Heart left ventricle (tissue), 16 donors: ENCODE results near the gene C16orf92. TPM values are rescaled to one million over a fixed set of nuclear protein-coding genes. Genes with fewer than 3 reads are reported as not detected.

Experiments used
- ATAC-seq, 4 donors: fragments of 200-7000 bp; cut with Tn5 transposase; one replicate each; pipeline ENCODE4 v1.9.1; 2020 to 2022; ENCODE audit warnings: moderate library complexity in 4 of 4, mild to moderate bottlenecking in 3 of 4, moderate number of reproducible peaks in 1 of 4
- DNase-seq, 5 donors: peaks; one replicate each; pipeline ENCODE4 v3.0.0-alpha.2; 2020
- H3K27ac ChIP-seq, 12 donors: fragments of 200-600 bp; sonication (generic) in 4 of 12; one replicate each; pipeline versions ENCODE4 v1.5.0 to v1.8.0; 2016 to 2022; ENCODE audit warnings: mild to moderate bottlenecking in 2 of 12
- H3K27me3 ChIP-seq, 9 donors: fragments of 200-600 bp; sonication (generic) in 2 of 9; one replicate each; pipeline versions ENCODE4 v1.5.1 to v1.8.0; 2016 to 2022; ENCODE audit warnings: mild to moderate bottlenecking in 3 of 9
- H3K36me3 ChIP-seq, 9 donors: fragments of 200-600 bp; sonication (generic) in 2 of 9; one replicate each; pipeline versions ENCODE4 v1.5.0 to v1.8.0; 2018 to 2022; ENCODE audit warnings: mild to moderate bottlenecking in 2 of 9
- H3K4me1 ChIP-seq, 12 donors: fragments of 200-600 bp; sonication (generic) in 4 of 12; one replicate each; pipeline versions ENCODE4 v1.5.0 to v1.8.0; 2016 to 2022; ENCODE audit warnings: mild to moderate bottlenecking in 3 of 12
- H3K4me3 ChIP-seq, 12 donors: fragments of 200-600 bp; sonication (generic) in 4 of 12; one replicate each; pipeline versions ENCODE4 v1.5.0 to v1.8.0; 2017 to 2022; ENCODE audit warnings: mild to moderate bottlenecking in 9 of 12, moderate library complexity in 4 of 12
- H3K9me3 ChIP-seq, 12 donors: fragments of 200-600 bp; sonication (generic) in 4 of 12; one replicate each; pipeline versions ENCODE4 v1.5.0 to v1.8.0; 2016 to 2022; ENCODE audit warnings: mild to moderate bottlenecking in 1 of 12
- POLR2A ChIP-seq, 2 donors: fragments of 450-650 bp; IDR thresholded peaks; one replicate each; pipeline ENCODE4 v1.6.1; 2017; ENCODE audit warnings: antibody characterized with exemption in 2 of 2, mild to moderate bottlenecking in 2 of 2, moderate library complexity in 2 of 2
- WGBS, 4 donors: extraction: QIAGEN DNeasy Blood & Tissue Kit in 2 of 4; methylation state at CpG; one replicate each; pipeline versions ENCODE4 v1.1.5 to v1.1.7; 2013 to 2018; 5-methylcytosine and 5-hydroxymethylcytosine counted together
- intact Hi-C, 10 donors: fragments of 100-400 bp; cut with DNase I; formaldehyde crosslinking; loops; one replicate each; pipeline versions ENCODE4 v1.11.1 to v1.14.2; 2022
- polyA plus RNA-seq, 2 donors: library from polyadenylated mRNA; stranded (reverse); fragments of 200-250 nt; gene quantifications; one replicate each; pipeline ENCODE4 v1.2.3, GENCODE V29; 2013
- total RNA-seq, 9 donors: library from RNA; depleted of rRNA in 2 of 9; stranded (reverse); fragments of >200 nt in 2 of 9; fragmentation: NEBNext Ultra II Directional in 3 of 9; extraction: Animal tissue kit (Norgen Biotek cat#: 25700) in 3 of 9; gene quantifications; one replicate each; pipeline versions ENCODE4 v1.1.0 to v1.2.4, GENCODE V29; 2016 to 2023
- TF ChIP-seq, protein P1 (sequence below), 12 donors: fragments of 200-600 bp; sonication (generic) in 4 of 12; IDR thresholded peaks; one replicate each; pipeline versions ENCODE4 v1.5.0 to v1.8.0; 2018 to 2022; ENCODE audit warnings: antibody characterized with exemption in 12 of 12, mild to moderate bottlenecking in 5 of 12
- donor health status: ischemic (EF 13 %, LVEDD 7.1; RV severe dilation, severe dysfunction).
- donor health status: healthy with polysubstance abuse.
- donor health status: DM: no; HTN: yes; CAD: no.
- donor health status: DM: no; HTN: no; CAD: no.
- donor health status: ischemic (EF 25% LVEDD 6.9; RV normal size, moderate dysfunction).
- donor health status: ischemic (EF 25% LVEDD 5.7; RV mildly dilated, moderate dysfunction).
- donor health status: healthy.
- donor health status: DM: yes; HTN: yes; CAD: no.
- donor health status: ischemic (EF 35%, LVEDD 5.7; RV mildly dilated, moderate dysfunction).
- donor health status: nonischemic (EF 11% LVEDD 7.7; RV severe dilation, severe dysfunction).
- donor health status: DM: yes; HTN: yes; CAD: no.
- donor health status: PGD.
- donor health status: ischemic (EF 29% LVEDD 5.4; RV normal size, mild dysfunction).
- donor health status: nonischemic (EF 23%, LVEDD 6.1; RV moderate dilation, normal function).

Gene C16orf92
- total and polyA plus RNA-seq, 11 donors, result not detected

DNA sequence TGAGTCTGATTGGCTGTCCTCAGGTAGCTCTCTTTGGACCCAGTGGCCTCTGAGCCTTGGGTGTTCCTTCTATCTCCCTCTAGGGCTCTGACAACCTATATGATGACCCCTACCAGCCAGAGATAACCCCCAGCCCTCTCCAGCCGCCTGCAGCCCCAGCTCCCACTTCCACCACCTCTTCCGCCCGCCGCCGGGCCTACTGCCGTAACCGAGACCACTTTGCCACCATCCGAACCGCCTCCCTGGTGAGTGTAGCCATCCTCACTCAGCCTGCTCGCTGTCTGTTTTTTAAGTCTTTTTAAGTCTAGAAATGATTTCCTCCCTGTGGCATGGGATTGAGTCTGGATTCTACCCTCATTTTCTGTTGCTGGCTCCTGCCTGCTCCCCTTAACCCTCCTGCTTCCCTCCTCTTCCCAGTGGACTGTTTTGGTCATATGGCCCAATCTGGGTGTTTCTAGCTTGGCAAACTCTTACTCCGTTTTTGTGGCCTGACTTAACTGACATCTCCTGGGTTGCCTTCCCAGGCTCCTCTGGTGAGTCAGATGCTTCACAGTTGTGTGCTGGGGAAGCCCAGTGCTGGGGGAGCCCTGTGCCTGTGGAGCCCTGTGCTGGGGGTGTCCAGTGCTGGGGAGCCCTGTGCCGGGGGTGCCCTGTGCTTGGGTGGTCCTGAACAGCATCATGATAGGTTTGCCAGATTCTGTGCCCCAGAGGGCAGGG is 39.4 kb upstream of the C16orf92 start:
- no peaks in the 10 kb centered on the region for H3K9me3 ChIP-seq
- peaks cover 0 to 14% (median under 1%) of the 10 kb centered on the region in 12 donors for H3K4me1 ChIP-seq
- no peak overlapping the region for H3K27ac ChIP-seq
- DNase-seq (no peak), ATAC-seq (no peak)
- WGBS, 4 donors, result 78 to 94% (median 87%) methylated on average over 11 to 12 of the region's 12 CpGs
- intact Hi-C loops, result no loop called here
- H3K27me3 ChIP-seq, result no peaks in the 10 kb centered on the region
- TF ChIP-seq POLR2A (IDR thresholded peaks at IDR 0.05), result no peak
- TF ChIP-seq, protein P1, sequence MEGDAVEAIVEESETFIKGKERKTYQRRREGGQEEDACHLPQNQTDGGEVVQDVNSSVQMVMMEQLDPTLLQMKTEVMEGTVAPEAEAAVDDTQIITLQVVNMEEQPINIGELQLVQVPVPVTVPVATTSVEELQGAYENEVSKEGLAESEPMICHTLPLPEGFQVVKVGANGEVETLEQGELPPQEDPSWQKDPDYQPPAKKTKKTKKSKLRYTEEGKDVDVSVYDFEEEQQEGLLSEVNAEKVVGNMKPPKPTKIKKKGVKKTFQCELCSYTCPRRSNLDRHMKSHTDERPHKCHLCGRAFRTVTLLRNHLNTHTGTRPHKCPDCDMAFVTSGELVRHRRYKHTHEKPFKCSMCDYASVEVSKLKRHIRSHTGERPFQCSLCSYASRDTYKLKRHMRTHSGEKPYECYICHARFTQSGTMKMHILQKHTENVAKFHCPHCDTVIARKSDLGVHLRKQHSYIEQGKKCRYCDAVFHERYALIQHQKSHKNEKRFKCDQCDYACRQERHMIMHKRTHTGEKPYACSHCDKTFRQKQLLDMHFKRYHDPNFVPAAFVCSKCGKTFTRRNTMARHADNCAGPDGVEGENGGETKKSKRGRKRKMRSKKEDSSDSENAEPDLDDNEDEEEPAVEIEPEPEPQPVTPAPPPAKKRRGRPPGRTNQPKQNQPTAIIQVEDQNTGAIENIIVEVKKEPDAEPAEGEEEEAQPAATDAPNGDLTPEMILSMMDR (IDR thresholded peaks at IDR 0.05), result no peak
- peaks cover 6 to 100% (median 100%) of the 10 kb centered on the region in 9 donors for H3K36me3 ChIP-seq
- H3K4me3 ChIP-seq, result no peak overlapping the region

DNA sequence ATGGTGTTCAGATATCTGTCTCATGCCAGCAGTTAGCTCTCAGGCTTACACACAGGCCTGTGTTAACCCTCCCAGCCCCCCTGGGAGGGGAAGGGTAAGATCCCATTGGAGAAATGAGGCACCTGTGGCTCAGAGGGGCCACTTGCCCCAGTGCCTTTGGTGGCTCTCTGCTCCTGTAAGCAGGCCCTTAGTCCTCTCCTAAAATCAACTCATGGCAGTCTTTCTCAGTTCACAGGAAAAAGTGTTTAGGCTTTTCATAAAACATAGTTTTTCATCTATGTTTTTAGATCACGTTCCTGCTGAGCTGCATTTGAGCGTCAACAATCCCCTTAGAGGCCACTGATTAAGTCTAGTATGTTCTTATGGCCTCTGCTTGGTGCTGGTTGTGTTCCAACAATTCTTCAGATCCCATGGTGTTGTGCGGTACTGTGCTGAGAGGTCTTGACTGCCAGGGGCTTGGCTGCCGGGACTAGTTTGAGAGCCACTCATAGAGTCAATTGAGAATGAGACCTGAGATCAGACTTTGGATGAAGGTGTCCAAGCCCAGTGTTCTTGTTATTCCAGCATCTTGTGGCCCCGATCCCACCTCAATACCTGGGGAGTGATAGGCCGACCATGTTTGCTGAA is 38.7 kb upstream of the C16orf92 start:
- no peaks in the 10 kb centered on the region for H3K27me3 ChIP-seq
- DNase-seq (peak in 2 of 5 donors; percentile 11 to 13), ATAC-seq (no peak)
- no peaks in the 10 kb centered on the region for H3K9me3 ChIP-seq
- no peak overlapping the region for H3K27ac ChIP-seq
- intact Hi-C loops, result no loop called here
- H3K4me1 ChIP-seq, result peaks cover 0 to 8% (median 0%) of the 10 kb centered on the region in 12 donors
- H3K36me3 ChIP-seq, result peaks cover 6 to 100% (median 100%) of the 10 kb centered on the region in 9 donors
- TF ChIP-seq, protein P1 (IDR thresholded peaks at IDR 0.05), result no peak
- 76 to 87% (median 79%) methylated on average over 4 to 6 of the region's 6 CpGs for WGBS, 4 donors
- no peak overlapping the region for H3K4me3 ChIP-seq

DNA sequence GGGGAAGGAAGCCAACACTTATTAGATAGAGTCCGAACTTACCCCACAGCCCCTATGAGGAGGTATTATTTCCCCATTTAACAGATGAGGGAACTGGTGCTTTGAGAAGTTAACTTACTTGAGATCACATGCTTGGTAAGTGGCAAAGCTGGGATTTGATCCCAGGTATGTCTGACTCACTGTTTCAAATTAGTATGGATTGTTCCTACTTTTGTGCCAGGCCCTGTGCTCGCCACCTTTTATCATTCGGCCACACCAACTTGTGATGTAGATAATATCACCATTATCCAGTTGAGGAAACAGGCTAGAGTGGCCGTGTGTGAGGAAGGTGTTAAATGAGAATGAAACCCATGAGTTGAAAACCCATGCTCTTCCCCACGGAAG is 38.2 kb upstream of the C16orf92 start:
- WGBS, 4 donors, result 83 to 95% (median 86%) methylated on average over 5 of the region's 5 CpGs
- no peak overlapping the region for H3K4me3 ChIP-seq
- no peak for TF ChIP-seq POLR2A (IDR thresholded peaks at IDR 0.05)
- TF ChIP-seq, protein P1 (IDR thresholded peaks at IDR 0.05), result no peak
- ATAC-seq (no peak), DNase-seq (no peak)
- H3K27me3 ChIP-seq, result no peaks in the 10 kb centered on the region
- H3K9me3 ChIP-seq, result no peaks in the 10 kb centered on the region
- peaks cover 6 to 100% (median 100%) of the 10 kb centered on the region in 9 donors for H3K36me3 ChIP-seq
- peaks cover 0 to 8% (median 0%) of the 10 kb centered on the region in 12 donors for H3K4me1 ChIP-seq
- no peak overlapping the region for H3K27ac ChIP-seq
- intact Hi-C loops, result no loop called here

DNA sequence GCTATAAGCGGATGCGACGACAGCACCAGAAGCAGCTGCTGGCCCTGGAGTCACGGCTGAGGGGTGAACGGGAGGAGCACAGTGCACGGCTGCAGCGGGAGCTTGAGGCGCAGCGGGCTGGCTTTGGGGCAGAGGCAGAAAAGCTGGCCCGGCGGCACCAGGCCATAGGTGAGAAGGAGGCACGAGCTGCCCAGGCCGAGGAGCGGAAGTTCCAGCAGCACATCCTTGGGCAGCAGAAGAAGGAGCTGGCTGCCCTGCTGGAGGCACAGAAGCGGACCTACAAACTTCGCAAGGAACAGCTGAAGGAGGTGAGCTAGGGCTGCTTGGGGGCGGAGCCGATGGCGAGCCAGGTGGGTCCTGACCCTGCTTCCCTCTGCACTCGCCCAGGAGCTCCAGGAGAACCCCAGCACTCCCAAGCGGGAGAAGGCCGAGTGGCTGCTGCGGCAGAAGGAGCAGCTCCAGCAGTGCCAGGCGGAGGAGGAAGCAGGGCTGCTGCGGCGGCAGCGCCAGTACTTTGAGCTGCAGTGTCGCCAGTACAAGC is 37.7 kb upstream of the C16orf92 start:
- WGBS, 4 donors, result 90 to 95% (median 94%) methylated on average over 21 to 28 of the region's 28 CpGs
- Histone ChIP-seq H3K36me3 (peaks cover 6 to 100% (median 100%) of the 10 kb centered on the region in 9 donors), H3K4me3 (no peak overlapping the region), H3K9me3 (no peaks in the 10 kb centered on the region), H3K4me1 (peaks cover 0 to 3% (median 0%) of the 10 kb centered on the region in 12 donors), H3K27me3 (no peaks in the 10 kb centered on the region), H3K27ac (no peak overlapping the region)
- DNase-seq (peak in 1 of 5 donors; percentile 18), ATAC-seq (no peak)
- intact Hi-C loops, result no loop called here
- TF ChIP-seq, protein P1 (IDR thresholded peaks at IDR 0.05), result no peak
- no peak for TF ChIP-seq POLR2A (IDR thresholded peaks at IDR 0.05)
